GM19099 (cell line): ENCODE data around the gene SLC18A3.

Experiments
- POLR2A ChIP-seq: IDR thresholded peaks from 3 replicates; pipeline ENCODE4 v1.6.1; 2011; ENCODE audit warnings: low read depth; ENCODE audit not compliant: insufficient read length; ENCODE audit errors: extremely low read depth

SLC18A3 gene

GRCh38 chr10:49610114-49610457, at the start of gene SLC18A3:
SLC18A3 (plus strand) TSS chr10:49610310; CDS start chr10:49610741, 431 bp downstream.
- TF ChIP-seq POLR2A = no peak

- TF ChIP-seq POLR2A = no peak
Measured at GRCh38 chr10:49560526-49560925, 49.6 kb upstream of the SLC18A3 start.

GRCh38 chr10:49562893-49563292, 47.2 kb upstream of the SLC18A3 start:
- no peak for TF ChIP-seq POLR2A

- no peak for TF ChIP-seq POLR2A
Measured at GRCh38 chr10:49564461-49565009, 45.6 kb upstream of the SLC18A3 start.

GRCh38 chr10:49567810-49568209, 42.3 kb upstream of the SLC18A3 start:
- TF ChIP-seq POLR2A = no peak

GRCh38 chr10:49568235-49568634, 41.9 kb upstream of the SLC18A3 start:
- no peak for TF ChIP-seq POLR2A

- TF ChIP-seq POLR2A = no peak
Measured at GRCh38 chr10:49569031-49569631, 41.0 kb upstream of the SLC18A3 start.

GRCh38 chr10:49571388-49571787, 38.7 kb upstream of the SLC18A3 start:
- TF ChIP-seq POLR2A = no peak

GRCh38 chr10:49572594-49573114, 37.5 kb upstream of the SLC18A3 start:
- no peak for TF ChIP-seq POLR2A

- TF ChIP-seq POLR2A = no peak
Measured at GRCh38 chr10:49575489-49576072, 34.5 kb upstream of the SLC18A3 start.

GRCh38 chr10:49577182-49577925, 32.8 kb upstream of the SLC18A3 start:
- TF ChIP-seq POLR2A = no peak

GRCh38 chr10:49578392-49578791, 31.7 kb upstream of the SLC18A3 start:
- no peak for TF ChIP-seq POLR2A

- TF ChIP-seq POLR2A = no peak
Measured at GRCh38 chr10:49579621-49580020, 30.5 kb upstream of the SLC18A3 start.

- TF ChIP-seq POLR2A = no peak
Measured at GRCh38 chr10:49585387-49585786, 24.7 kb upstream of the SLC18A3 start.

- TF ChIP-seq POLR2A = no peak
Measured at GRCh38 chr10:49587981-49588380, 22.1 kb upstream of the SLC18A3 start.

- TF ChIP-seq POLR2A = no peak
Measured at GRCh38 chr10:49592726-49593563, 17.2 kb upstream of the SLC18A3 start.

GRCh38 chr10:49593564-49593875, 16.6 kb upstream of the SLC18A3 start:
- TF ChIP-seq POLR2A = no peak
